WTC11 (cell line): ENCODE results near the gene RAPGEF2. TPM values are rescaled to one million over a fixed set of nuclear protein-coding genes. Genes with fewer than 3 reads are reported as not detected.

Source experiments
- ATAC-seq: fragments of 200-7000 bp; cut with Tn5 transposase; 2 replicates; pipeline ENCODE4 v1.10.0; 2021; ENCODE audit warnings: mild to moderate bottlenecking, moderate library complexity
- CTCF ChIA-PET: fragments of 300-600 bp; sonication (Branson Sonifier 250); formaldehyde crosslinking; loops from one replicate; lab custom pipeline; 2021; ENCODE audit warnings: antibody characterized with exemption; lab: Charles Lee
- POLR2A ChIA-PET: fragments of 350-600 bp; sonication (Branson Sonifier 250); formaldehyde crosslinking; loops from one replicate; lab custom pipeline; 2021; ENCODE audit warnings: antibody characterized with exemption; lab: Charles Lee
- DNase-seq: peaks from one replicate; pipeline ENCODE4 v3.0.0; 2021; ENCODE audit warnings: low spot score
- H3K27ac Mint-ChIP-seq: 2 replicates; pipeline ENCODE4 v1.8.0; 2021; ENCODE audit warnings: mixed read lengths
- H3K27me3 Mint-ChIP-seq: 2 replicates; pipeline ENCODE4 v1.8.0; 2021; ENCODE audit warnings: low read depth, mild to moderate bottlenecking, moderate library complexity, mixed read lengths
- H3K36me3 Mint-ChIP-seq: 2 replicates; pipeline ENCODE4 v1.8.0; 2021; ENCODE audit warnings: mixed read lengths
- H3K4me1 Mint-ChIP-seq: 2 replicates; pipeline ENCODE4 v1.8.0; 2022; ENCODE audit warnings: mixed read lengths
- H3K4me3 Mint-ChIP-seq: 2 replicates; pipeline ENCODE4 v1.8.0; 2021; ENCODE audit warnings: mild to moderate bottlenecking, moderate library complexity, mixed read lengths
- H3K9me3 Mint-ChIP-seq: 2 replicates; pipeline ENCODE4 v1.8.0; 2021; ENCODE audit warnings: mixed read lengths
- AFF4 ChIP-seq: sonication (generic); formaldehyde crosslinking; IDR thresholded peaks from 2 replicates; pipeline ENCODE4 v1.8.1; 2023; ENCODE audit warnings: mild to moderate bottlenecking, missing genetic modification reagents, borderline replicate concordance
- AR ChIP-seq: fragments of 250-450 bp; sonication (Bioruptor Pico); IDR thresholded peaks from 2 replicates; pipeline ENCODE4 v1.9.0; 2021; ENCODE audit warnings: mild to moderate bottlenecking
- ATF6 ChIP-seq: sonication (generic); formaldehyde crosslinking; IDR thresholded peaks from 2 replicates; pipeline ENCODE4 v1.8.1; 2023; ENCODE audit warnings: mild to moderate bottlenecking, missing genetic modification reagents
- CBFB ChIP-seq: sonication (generic); formaldehyde crosslinking; IDR thresholded peaks from 2 replicates; pipeline ENCODE4 v1.8.1; 2022; ENCODE audit warnings: mild to moderate bottlenecking, low read depth, missing genetic modification reagents
- CDX4 ChIP-seq: fragments of 250-450 bp; sonication (Bioruptor Pico); IDR thresholded peaks from 2 replicates; pipeline ENCODE4 v1.9.0; 2021; ENCODE audit warnings: moderate library complexity, mild to moderate bottlenecking, inconsistent platforms, borderline replicate concordance
- FOXJ3 ChIP-seq: sonication (generic); formaldehyde crosslinking; IDR thresholded peaks from 2 replicates; pipeline ENCODE4 v1.9.0; 2021; ENCODE audit warnings: missing genetic modification reagents, mild to moderate bottlenecking, borderline replicate concordance
- JAZF1 ChIP-seq: fragments of 250-450 bp; sonication (Bioruptor Pico); IDR thresholded peaks from 2 replicates; pipeline ENCODE4 v1.9.0; 2021; ENCODE audit warnings: moderate library complexity, mild to moderate bottlenecking, inconsistent platforms
- JUN ChIP-seq: sonication (generic); formaldehyde crosslinking; IDR thresholded peaks from 2 replicates; pipeline ENCODE4 v1.8.0; 2023; ENCODE audit warnings: mild to moderate bottlenecking, missing genetic modification reagents
- PREB ChIP-seq: sonication (generic); formaldehyde crosslinking; IDR thresholded peaks from 2 replicates; pipeline ENCODE4 v1.8.1; 2022; ENCODE audit warnings: mild to moderate bottlenecking, missing genetic modification reagents, moderate library complexity, borderline replicate concordance
- USF2 ChIP-seq: sonication (generic); formaldehyde crosslinking; IDR thresholded peaks from 2 replicates; pipeline ENCODE4 v1.8.1; 2023; ENCODE audit warnings: mild to moderate bottlenecking, missing genetic modification reagents, moderate library complexity
- ZNF121 ChIP-seq: sonication (generic); formaldehyde crosslinking; IDR thresholded peaks from 2 replicates; pipeline ENCODE4 v1.8.0; 2023; ENCODE audit warnings: missing genetic modification reagents
- ZNF281 ChIP-seq: sonication (generic); formaldehyde crosslinking; IDR thresholded peaks from 2 replicates; pipeline ENCODE4 v1.8.0; 2023; ENCODE audit warnings: mild to moderate bottlenecking, missing genetic modification reagents
- ZNF512 ChIP-seq: sonication (generic); formaldehyde crosslinking; IDR thresholded peaks from 2 replicates; pipeline ENCODE4 v1.8.1; 2022; ENCODE audit warnings: missing genetic modification reagents, borderline replicate concordance
- ZNF532 ChIP-seq: fragments of 250-450 bp; sonication (Bioruptor Pico); IDR thresholded peaks from 2 replicates; pipeline ENCODE4 v1.9.0; 2021; ENCODE audit warnings: mild to moderate bottlenecking, borderline replicate concordance
- total RNA-seq: library from RNA; stranded (reverse); gene quantifications from 3 replicates; pipeline ENCODE4 v1.2.3, GENCODE V29; 2021

The RAPGEF2 gene
- total RNA-seq, 1 experiment from 2014 or later = 40.6 TPM

GRCh38 chr4:159104694-159105414 lies 2.0 kb downstream of the RAPGEF2 start:
- ATAC-seq = peak; percentile 11; the same call in 1 of the 2 replicates
- no peak for DNase-seq
- POLR2A ChIA-PET = no interaction called here
- Mint-ChIP-seq H3K36me3 (no peaks in the 10 kb centered on the region), H3K4me1 (peaks cover 52% of the 10 kb centered on the region), H3K4me3 (peak overlapping the region; percentile 93), H3K27me3 (peaks cover 11% of the 10 kb centered on the region), H3K27ac (peak overlapping the region; percentile 88), H3K9me3 (no peaks in the 10 kb centered on the region)
- CTCF ChIA-PET = no interaction called here
- TF ChIP-seq AR (CRISPR knock-in tag) = no peak
- no peak for TF ChIP-seq ZNF512
- no peak for TF ChIP-seq AFF4 (CRISPR knock-in tag)
- TF ChIP-seq ZNF121 = no peak
- no peak for TF ChIP-seq ZNF532 (CRISPR knock-in tag)
- TF ChIP-seq ATF6 (CRISPR knock-in tag) = no peak
- no peak for TF ChIP-seq JUN
- TF ChIP-seq USF2 (CRISPR knock-in tag) = no peak
- TF ChIP-seq JAZF1 (CRISPR knock-in tag) = no peak
- TF ChIP-seq CBFB = no peak
- TF ChIP-seq FOXJ3 (CRISPR knock-in tag) = no peak
- no peak for TF ChIP-seq PREB (CRISPR knock-in tag)
- no peak for TF ChIP-seq CDX4
- no peak for TF ChIP-seq ZNF281 (CRISPR knock-in tag)
